GM19463 (cell line): Measurements from ENCODE around the gene CARD14.
"Not testable (repeated sequence)": the region's sequence is repeated elsewhere in the genome, so short reads cannot be mapped to it uniquely, and the experiment has no call there.

Source experiments
- ATAC-seq: cut with Tn5 transposase; IDR thresholded peaks from one replicate; pipeline ENCODE4 v1.9.1; 2021; ENCODE audit warnings: mild to moderate bottlenecking, moderate library complexity; ENCODE audit not compliant: unreplicated experiment

CARD14 gene

GRCh38 chr17:80183581-80184422 lies 14.0 kb downstream of the CARD14 start:
- no peak for ATAC-seq

- no peak for ATAC-seq
Measured at GRCh38 chr17:80184423-80184714, 14.5 kb downstream of the CARD14 start.

GRCh38 chr17:80185968-80186367 lies 16.1 kb downstream of the CARD14 start:
- ATAC-seq = no peak

GRCh38 chr17:80187090-80187489 lies 17.3 kb downstream of the CARD14 start:
- no peak for ATAC-seq

GRCh38 chr17:80187515-80187941 lies 17.7 kb downstream of the CARD14 start:
- ATAC-seq = no peak

GRCh38 chr17:80189611-80190010 lies 19.8 kb downstream of the CARD14 start:
- no peak for ATAC-seq

- ATAC-seq = no peak
Measured at GRCh38 chr17:80190716-80191115, 20.9 kb downstream of the CARD14 start.

- no peak for ATAC-seq
Measured at GRCh38 chr17:80191192-80191591, 21.4 kb downstream of the CARD14 start.

GRCh38 chr17:80191865-80192661 lies 22.2 kb downstream of the CARD14 start:
- ATAC-seq = no peak

- ATAC-seq = no peak
Measured at GRCh38 chr17:80195141-80195540, 25.3 kb downstream of the CARD14 start.

GRCh38 chr17:80195671-80196529 lies 26.1 kb downstream of the CARD14 start:
- no peak for ATAC-seq

GRCh38 chr17:80196652-80197051 lies 26.8 kb downstream of the CARD14 start:
- no peak for ATAC-seq

GRCh38 chr17:80198144-80198661 lies 28.4 kb downstream of the CARD14 start:
- ATAC-seq = no peak

GRCh38 chr17:80199295-80199694 lies 29.5 kb downstream of the CARD14 start:
- ATAC-seq = not testable (repeated sequence)

GRCh38 chr17:80201446-80201845 lies 31.6 kb downstream of the CARD14 start:
- no peak for ATAC-seq

GRCh38 chr17:80202197-80202596 lies 32.4 kb downstream of the CARD14 start:
- ATAC-seq = no peak

GRCh38 chr17:80203471-80203963 lies 33.7 kb downstream of the CARD14 start:
- no peak for ATAC-seq

GRCh38 chr17:80204626-80205468 lies 35.0 kb downstream of the CARD14 start:
- ATAC-seq = no peak

GRCh38 chr17:80205811-80206210 lies 36.0 kb downstream of the CARD14 start:
- no peak for ATAC-seq

- no peak for ATAC-seq
Measured at GRCh38 chr17:80208050-80208449, 38.2 kb downstream of the CARD14 start.
